H1 (cell line): ENCODE measurements around the gene PCYT2. TPM values are rescaled to one million over a fixed set of nuclear protein-coding genes. Genes with fewer than 3 reads are reported as not detected.

Experiments used
- CTCF ChIA-PET: fragments of 300-600 bp; sonication (Branson Sonifier 250); formaldehyde crosslinking; loops from one replicate; lab custom pipeline; 2021; ENCODE audit not compliant: partially characterized antibody; lab: Charles Lee
- POLR2A ChIA-PET: fragments of 300-600 bp; sonication (Branson Sonifier 250); formaldehyde crosslinking; loops from one replicate; lab custom pipeline; 2021; ENCODE audit warnings: inconsistent platforms; ENCODE audit not compliant: partially characterized antibody; lab: Charles Lee
- DNase-seq, 2 experiments: peaks; one replicate each; pipeline versions ENCODE4 v3.0.0 to v3.0.0-alpha.2; 2010 to 2022; ENCODE audit warnings: low spot score in 2 of 2, low read depth in 1 of 2, mixed read lengths in 1 of 2
- FAIRE-seq: peaks from 2 replicates; lab custom pipeline; 2011; peaks lifted over from hg19 to GRCh38; lab: Jason Lieb, UNC
- H2AFZ ChIP-seq: 2 replicates; pipeline ENCODE4 v1.8.1; 2012; ENCODE audit warnings: low read length, inconsistent platforms
- H2AK5ac ChIP-seq: 2 replicates; pipeline ENCODE4 v1.6.1; 2013; ENCODE audit warnings: low read depth, low read length
- H2BK120ac ChIP-seq: replicated peaks from 2 replicates; pipeline ENCODE3; 2013; ENCODE audit warnings: low read depth, low read length, inconsistent platforms
- H2BK12ac ChIP-seq: 2 replicates; pipeline ENCODE4 v1.6.1; 2013; ENCODE audit warnings: low read depth, low read length
- H2BK15ac ChIP-seq: 2 replicates; pipeline ENCODE4 v1.6.1; 2013; ENCODE audit warnings: low read length
- H2BK20ac ChIP-seq: 2 replicates; pipeline ENCODE4 v1.6.1; 2013; ENCODE audit warnings: low read length
- H2BK5ac ChIP-seq: 2 replicates; pipeline ENCODE4 v1.6.1; 2013; ENCODE audit warnings: low read depth, low read length
- H3K14ac ChIP-seq: 2 replicates; pipeline ENCODE4 v1.6.1; 2013; ENCODE audit warnings: inconsistent platforms; ENCODE audit not compliant: insufficient read length
- H3K18ac ChIP-seq: 2 replicates; pipeline ENCODE4 v1.6.1; 2013; ENCODE audit warnings: low read length; ENCODE audit errors: extremely low read depth
- H3K23ac ChIP-seq: 2 replicates; pipeline ENCODE4 v1.6.1; 2013; ENCODE audit warnings: inconsistent platforms; ENCODE audit not compliant: insufficient read length
- H3K23me2 ChIP-seq: 2 replicates; pipeline ENCODE4 v1.6.1; 2013; ENCODE audit warnings: low read depth, low read length
- H3K27ac ChIP-seq: 2 replicates; pipeline ENCODE4 v1.6.1; 2011; ENCODE audit warnings: low read depth, low read length, inconsistent platforms
- H3K27me3 ChIP-seq, 4 experiments: replicated peaks in 1 of 4; 1 replicate in 1 of 4; 2 replicates in 3 of 4; pipeline versions ENCODE4 v1.6.1 to v1.8.1; 2011 to 2013; ENCODE audit warnings: low read length in 3 of 4, mild to moderate bottlenecking in 3 of 4, inconsistent platforms in 2 of 4, mixed read lengths in 2 of 4, moderate library complexity in 1 of 4; ENCODE audit not compliant: control insufficient read depth in 3 of 4, insufficient read depth in 3 of 4; ENCODE audit errors: extremely low read depth in 1 of 4
- H3K36me3 ChIP-seq, 4 experiments: 2 replicates each; pipeline versions ENCODE4 v1.6.1 to v1.8.1; 2011 to 2013; ENCODE audit warnings: mild to moderate bottlenecking in 4 of 4, low read length in 3 of 4, moderate library complexity in 2 of 4, control low read depth in 1 of 4, inconsistent platforms in 1 of 4; ENCODE audit not compliant: insufficient read depth in 4 of 4, control insufficient read depth in 2 of 4
- H3K4ac ChIP-seq: replicated peaks from 2 replicates; pipeline ENCODE3; 2013; ENCODE audit warnings: low read length, low read depth, mixed read lengths, inconsistent platforms; ENCODE audit not compliant: insufficient read length
- H3K4me1 ChIP-seq, 4 experiments: replicated peaks in 1 of 4; 1 replicate in 1 of 4; 2 replicates in 3 of 4; pipeline versions ENCODE4 v1.6.1 to v1.8.1; 2011 to 2013; ENCODE audit warnings: low read length in 3 of 4, inconsistent platforms in 2 of 4, mixed read lengths in 1 of 4; ENCODE audit not compliant: insufficient read depth in 4 of 4, control insufficient read depth in 3 of 4
- H3K4me2 ChIP-seq, 2 experiments: 2 replicates each; pipeline versions ENCODE4 v1.6.1 to v1.8.1; 2011 to 2013; ENCODE audit warnings: low read depth in 2 of 2, low read length in 2 of 2, control low read depth in 1 of 2, inconsistent platforms in 1 of 2, mild to moderate bottlenecking in 1 of 2; ENCODE audit not compliant: insufficient read depth in 1 of 2
- H3K4me3 ChIP-seq, 4 experiments: fragments of 200-600, 300-600 bp in 1 of 4; sonication (generic), shearing (Covaris generic), sonication (Bioruptor Twin) in 1 of 4; 2 replicates each; pipeline versions ENCODE4 v1.5.1 to v1.8.1; 2011 to 2016; ENCODE audit warnings: low read length in 4 of 4, low read depth in 3 of 4, control low read depth in 2 of 4, inconsistent platforms in 2 of 4, mild to moderate bottlenecking in 2 of 4, mixed read lengths in 1 of 4, moderate library complexity in 1 of 4; ENCODE audit not compliant: insufficient read depth in 2 of 4; ENCODE audit errors: extremely low read depth in 1 of 4
- H3K56ac ChIP-seq: replicated peaks from 2 replicates; pipeline ENCODE3; 2013; ENCODE audit warnings: low read depth, mild to moderate bottlenecking, mixed read lengths, low read length, inconsistent platforms; ENCODE audit not compliant: insufficient read length
- H3K79me1 ChIP-seq: 2 replicates; pipeline ENCODE4 v1.6.1; 2013; ENCODE audit warnings: low read depth, low read length, control low read depth
- H3K79me2 ChIP-seq, 2 experiments: 2 replicates each; pipeline versions ENCODE4 v1.6.1 to v1.8.1; 2012 to 2013; ENCODE audit warnings: low read length in 2 of 2, mild to moderate bottlenecking in 2 of 2, inconsistent platforms in 1 of 2; ENCODE audit not compliant: insufficient read depth in 2 of 2, control insufficient read depth in 1 of 2
- H3K9ac ChIP-seq, 4 experiments: replicated peaks in 1 of 4; 1 replicate in 1 of 4; 2 replicates in 3 of 4; pipeline versions ENCODE4 v1.6.1 to v1.8.1; 2011 to 2013; ENCODE audit warnings: low read depth in 3 of 4, low read length in 3 of 4, control low read depth in 2 of 4, mild to moderate bottlenecking in 2 of 4, moderate library complexity in 2 of 4, inconsistent platforms in 1 of 4; ENCODE audit errors: extremely low read depth in 1 of 4
- H3K9me3 ChIP-seq, 2 experiments: 2 replicates each; pipeline versions ENCODE4 v1.6.1 to v1.8.1; 2012 to 2013; ENCODE audit warnings: mild to moderate bottlenecking in 2 of 2, moderate library complexity in 2 of 2, control low read depth in 1 of 2, inconsistent platforms in 1 of 2, low read depth in 1 of 2, low read length in 1 of 2, mixed read lengths in 1 of 2; ENCODE audit not compliant: insufficient read depth in 2 of 2
- H4K20me1 ChIP-seq, 2 experiments: replicated peaks in 1 of 2; 2 replicates each; pipeline versions ENCODE3 to v1.8.1; 2011 to 2013; ENCODE audit warnings: inconsistent platforms in 2 of 2, low read length in 2 of 2, mild to moderate bottlenecking in 1 of 2; ENCODE audit not compliant: insufficient read depth in 2 of 2, control insufficient read depth in 1 of 2
- H4K5ac ChIP-seq: 2 replicates; pipeline ENCODE4 v1.6.1; 2013; ENCODE audit warnings: low read length, low read depth, mixed read lengths, inconsistent platforms; ENCODE audit not compliant: insufficient read length
- H4K8ac ChIP-seq: 2 replicates; pipeline ENCODE4 v1.8.0; 2013; ENCODE audit warnings: mild to moderate bottlenecking, moderate library complexity, low read length, inconsistent platforms; ENCODE audit not compliant: insufficient read depth; ENCODE audit errors: extremely low read depth
- H4K91ac ChIP-seq: replicated peaks from 2 replicates; pipeline ENCODE3; 2013; ENCODE audit warnings: low read length, mixed read lengths, inconsistent platforms; ENCODE audit not compliant: insufficient read length
- FOSL1 ChIP-seq: IDR thresholded peaks from 2 replicates; pipeline ENCODE4 v1.6.1; 2011; ENCODE audit warnings: mild to moderate bottlenecking, low read depth, low read length, moderate library complexity; ENCODE audit not compliant: insufficient read depth
- RAD21 ChIP-seq, 2 experiments: IDR thresholded peaks in 1 of 2; conservative IDR thresholded peaks in 1 of 2; 2 replicates each; pipeline ENCODE4 v1.6.1; 2011; ENCODE audit warnings: low read depth in 2 of 2, low read length in 2 of 2, improper control_type of control experiment in 1 of 2, inconsistent platforms in 1 of 2, mild to moderate bottlenecking in 1 of 2, moderate library complexity in 1 of 2
- WGBS, 2 experiments: shearing (Covaris generic) in 1 of 2; methylation state at CpG; one replicate each; pipeline versions ENCODE4 v1.1.6 to v1.1.7; 2013 to 2015; ENCODE audit warnings: low lambda C conversion rate in 2 of 2, mixed read lengths in 2 of 2, inconsistent platforms in 1 of 2, low coverage in 1 of 2, missing lambda C conversion rate in 1 of 2; ENCODE audit not compliant: insufficient replicate concordance in 2 of 2, insufficient coverage in 1 of 2, insufficient read length in 1 of 2; ENCODE audit errors: extremely low coverage in 1 of 2, missing lambda C conversion rate in 1 of 2; 5-methylcytosine and 5-hydroxymethylcytosine counted together
- polyA plus RNA-seq, 7 experiments: library from polyadenylated mRNA; depleted of rRNA in 3 of 7; stranded (reverse) in 5 of 7; unstranded in 2 of 7; fragments of >200 nt in 5 of 7; fragments of 200-250 nt in 2 of 7; gene quantifications; 1 replicate in 5 of 7; 2 replicates in 1 of 7; 4 replicates in 1 of 7; pipeline versions ENCODE4 v1.2.1 to v1.2.3, GENCODE V29; 2011 to 2013; ENCODE audit warnings: missing spikeins in 2 of 7, mixed read lengths in 2 of 7
- total RNA-seq: library from RNA; stranded (reverse); fragmentation: NEBNext Ultra II Directional; extraction: Animal tissue kit (Norgen Biotek cat#: 25700); gene quantifications from 2 replicates; pipeline ENCODE4 v1.2.1, GENCODE V29; 2021
- TF ChIP-seq, protein P1 (sequence below), 3 experiments: IDR thresholded peaks; 1 replicate in 2 of 3; 2 replicates in 1 of 3; pipeline versions ENCODE4 v1.5.1 to v1.6.1; 2011; ENCODE audit warnings: low read length in 3 of 3, mild to moderate bottlenecking in 3 of 3, inconsistent platforms in 2 of 3, low read depth in 1 of 3, moderate library complexity in 1 of 3; ENCODE audit not compliant: insufficient read depth in 1 of 3; ENCODE audit errors: control extremely low read depth in 1 of 3

The PCYT2 gene
- total and polyA plus RNA-seq, 2 of the 8 experiments (the other 6 are each of a cell fraction or from before 2014, with no cell fraction given), result 29.9 to 31.3 TPM

DNA sequence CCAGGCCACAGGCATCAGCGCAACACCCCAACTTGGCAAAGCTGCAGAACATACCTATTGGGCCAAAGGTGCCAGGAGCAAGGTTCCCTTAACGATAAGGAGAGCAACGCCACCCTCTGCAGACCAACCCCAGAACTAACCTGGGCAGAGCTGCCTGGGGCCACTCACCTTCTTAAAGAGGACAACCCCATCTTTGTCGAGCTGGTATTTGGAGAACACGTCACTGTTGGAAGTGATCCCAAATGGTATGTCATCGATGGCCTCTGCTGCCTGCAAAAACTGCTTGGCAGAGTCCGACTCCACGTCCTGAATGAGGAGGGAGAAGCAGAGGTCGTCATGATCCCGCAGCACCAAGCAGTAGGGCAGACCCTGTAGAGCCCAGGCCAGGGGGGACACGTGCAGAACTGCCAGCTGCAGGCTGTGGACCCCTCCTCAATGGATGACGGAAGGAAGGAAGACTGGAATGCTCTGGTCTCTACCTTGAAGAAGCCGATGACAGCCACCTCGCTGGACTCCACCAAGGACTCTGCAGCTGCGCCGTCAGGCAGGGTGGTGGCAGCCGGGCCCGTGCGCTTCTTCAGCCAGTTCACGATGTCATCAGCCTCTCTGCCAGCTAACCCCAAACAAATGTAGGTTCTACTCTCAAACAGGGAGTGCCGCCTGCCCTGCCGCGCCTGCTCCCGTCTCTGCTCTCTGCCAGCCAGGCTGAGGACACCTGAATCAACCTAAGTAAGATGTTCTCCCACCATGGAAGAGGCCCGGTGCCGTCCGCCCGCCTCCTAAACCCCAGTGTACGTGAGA, 56.0 kb downstream of the PCYT2 start:
- peaks cover 22 to 53% (median 35%) of the 10 kb centered on the region in 4 experiments; a peak in 6 of 8 replicates for H3K36me3 ChIP-seq
- H3K27me3 ChIP-seq, result no peaks in the 10 kb centered on the region; a peak in 1 of 7 replicates
- H3K79me1 ChIP-seq, result peaks cover 16% of the 10 kb centered on the region
- H2BK15ac ChIP-seq, result no peak overlapping the region
- no peak overlapping the region for H2BK20ac ChIP-seq
- no peak overlapping the region for H3K14ac ChIP-seq
- H2AFZ ChIP-seq, result no peak overlapping the region
- CTCF ChIA-PET, result interaction anchor here (0.7 to 3.6 kb wide), 17 partner anchors 11 to 187 kb away, joined by 3 to 21 read pairs (median 5); partner anchors contain the start of genes MCRIP1 and PPP1R27
- peaks cover 13 to 27% of the 10 kb centered on the region in 2 experiments for H3K79me2 ChIP-seq
- H3K23ac ChIP-seq, result no peak overlapping the region
- no peak overlapping the region for H3K4me3 ChIP-seq
- H3K9ac ChIP-seq, result no peak overlapping the region
- no peak overlapping the region for H3K56ac ChIP-seq
- peaks cover 9 to 19% of the 10 kb centered on the region in 2 experiments for H4K20me1 ChIP-seq
- no peak overlapping the region for H2BK5ac ChIP-seq
- TF ChIP-seq FOSL1 (no peak), RAD21 (IDR thresholded peaks at IDR 0.05 in 1 of 2, conservative IDR thresholded peaks at IDR 0.05 in 1 of 2; ENCODE audit: low read depth in 2 of 2, low read length in 2 of 2) (peak; percentile 51 to 60)
- TF ChIP-seq, protein P1, sequence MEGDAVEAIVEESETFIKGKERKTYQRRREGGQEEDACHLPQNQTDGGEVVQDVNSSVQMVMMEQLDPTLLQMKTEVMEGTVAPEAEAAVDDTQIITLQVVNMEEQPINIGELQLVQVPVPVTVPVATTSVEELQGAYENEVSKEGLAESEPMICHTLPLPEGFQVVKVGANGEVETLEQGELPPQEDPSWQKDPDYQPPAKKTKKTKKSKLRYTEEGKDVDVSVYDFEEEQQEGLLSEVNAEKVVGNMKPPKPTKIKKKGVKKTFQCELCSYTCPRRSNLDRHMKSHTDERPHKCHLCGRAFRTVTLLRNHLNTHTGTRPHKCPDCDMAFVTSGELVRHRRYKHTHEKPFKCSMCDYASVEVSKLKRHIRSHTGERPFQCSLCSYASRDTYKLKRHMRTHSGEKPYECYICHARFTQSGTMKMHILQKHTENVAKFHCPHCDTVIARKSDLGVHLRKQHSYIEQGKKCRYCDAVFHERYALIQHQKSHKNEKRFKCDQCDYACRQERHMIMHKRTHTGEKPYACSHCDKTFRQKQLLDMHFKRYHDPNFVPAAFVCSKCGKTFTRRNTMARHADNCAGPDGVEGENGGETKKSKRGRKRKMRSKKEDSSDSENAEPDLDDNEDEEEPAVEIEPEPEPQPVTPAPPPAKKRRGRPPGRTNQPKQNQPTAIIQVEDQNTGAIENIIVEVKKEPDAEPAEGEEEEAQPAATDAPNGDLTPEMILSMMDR (IDR thresholded peaks at IDR 0.05; ENCODE audit: control extremely low read depth in 1 of 3, insufficient read depth in 1 of 3, low read depth in 1 of 3, low read length in 3 of 3), result peak in 1 of 3 experiments; percentile 38; a peak in 2 of 4 replicates
- TF ChIP-seq, all 59 proteins: peak for 2
- no peak overlapping the region for H2BK12ac ChIP-seq
- H3K9me3 ChIP-seq, result no peaks in the 10 kb centered on the region
- no peak overlapping the region for H3K4ac ChIP-seq
- H4K8ac ChIP-seq, result no peak overlapping the region
- peaks cover 8% of the 10 kb centered on the region for H3K23me2 ChIP-seq
- no peak overlapping the region for H2BK120ac ChIP-seq
- H4K91ac ChIP-seq, result no peak overlapping the region
- H3K4me1 ChIP-seq, result peaks cover 0 to 5% (median 5%) of the 10 kb centered on the region in 4 experiments; a peak in 5 of 7 replicates
- H3K18ac ChIP-seq, result no peak overlapping the region
- H3K4me2 ChIP-seq, result no peak overlapping the region
- POLR2A ChIA-PET, result interaction anchor here (0.6 to 1.7 kb wide), 13 partner anchors 10 to 148 kb away, joined by 3 to 17 read pairs (median 3); partner anchors contain the start of genes ALYREF, ANAPC11 and MCRIP1
- DNase-seq, result no peak
- WGBS, 2 experiments, result 95% methylated on average over 29 of the region's 29 CpGs; no CpG with 5 or more reads in 1 of the 2 experiments
- H4K5ac ChIP-seq, result no peak overlapping the region
- H2AK5ac ChIP-seq, result no peak overlapping the region
- H3K27ac ChIP-seq, result no peak overlapping the region
- FAIRE-seq, result no peak
